HG03039 (cell line): ENCODE data around the gene SLC40A1.

Experiments used
- ATAC-seq: cut with Tn5 transposase; IDR thresholded peaks from one replicate; pipeline ENCODE4 v1.9.1; 2021; ENCODE audit warnings: mild to moderate bottlenecking, moderate library complexity; ENCODE audit not compliant: unreplicated experiment

The SLC40A1 gene

GRCh38 chr2:189570570-189571031, 10.0 kb downstream of the SLC40A1 start:
- no peak for ATAC-seq

- ATAC-seq: no peak
These were observed 11.2 kb downstream of the SLC40A1 start for GRCh38 chr2:189569295-189569910.

GRCh38 chr2:189566046-189566445, 14.5 kb downstream of the SLC40A1 start:
- no peak for ATAC-seq

- ATAC-seq: no peak
These were observed 19.1 kb downstream of the SLC40A1 start for GRCh38 chr2:189561371-189562038.

- no peak for ATAC-seq
These were observed 20.4 kb downstream of the SLC40A1 start for GRCh38 chr2:189560273-189560586.

- ATAC-seq: no peak
These were observed 20.9 kb downstream of the SLC40A1 start for GRCh38 chr2:189559579-189560272.

- ATAC-seq: no peak
These were observed 21.9 kb downstream of the SLC40A1 start for GRCh38 chr2:189558516-189559272.

GRCh38 chr2:189557373-189557772, 23.2 kb downstream of the SLC40A1 start:
- no peak for ATAC-seq

- no peak for ATAC-seq
These were observed 24.1 kb downstream of the SLC40A1 start for GRCh38 chr2:189556526-189556925.

GRCh38 chr2:189555232-189555631, 25.4 kb downstream of the SLC40A1 start:
- no peak for ATAC-seq

GRCh38 chr2:189553504-189554088, 27.0 kb downstream of the SLC40A1 start:
- no peak for ATAC-seq

GRCh38 chr2:189552991-189553404, 27.6 kb downstream of the SLC40A1 start:
- no peak for ATAC-seq

GRCh38 chr2:189552334-189552990, 28.1 kb downstream of the SLC40A1 start:
- ATAC-seq: no peak

- ATAC-seq: no peak
These were observed 28.8 kb downstream of the SLC40A1 start for GRCh38 chr2:189551808-189552207.

- no peak for ATAC-seq
These were observed 31.1 kb downstream of the SLC40A1 start for GRCh38 chr2:189549449-189549832.

- no peak for ATAC-seq
These were observed 31.7 kb downstream of the SLC40A1 start for GRCh38 chr2:189548666-189549448.

- no peak for ATAC-seq
These were observed 35.2 kb downstream of the SLC40A1 start for GRCh38 chr2:189545418-189545817.

- no peak for ATAC-seq
These were observed 36.1 kb downstream of the SLC40A1 start for GRCh38 chr2:189544318-189545042.

- ATAC-seq: no peak
These were observed 37.2 kb downstream of the SLC40A1 start for GRCh38 chr2:189543367-189543766.
